Measurements from ENCODE around the gene PATL1. TPM values are rescaled to one million over a fixed set of nuclear protein-coding genes. Genes with fewer than 3 reads are reported as not detected.

Gene PATL1
- total RNA-seq (2022; extraction: Qiagen RNA extraction; ENCODE audit: low read depth), result 43.7 to 48.4 TPM (median 45.7 TPM) in 5 replicates

GRCh38 chr11:59668950-59669610 is at the start of gene PATL1:
PATL1 (minus strand) TSS chr11:59669037; CDS start chr11:59668895, 142 bp downstream.

GRCh38 chr11:59713745-59714144 is 44.9 kb upstream of the PATL1 start, which contains the start of gene OR10V1:
OR10V1 (minus strand) TSS chr11:59713845; CDS start chr11:59713845, 0 bp downstream.

GRCh38 chr11:59615637-59616395 is 53.0 kb downstream of the PATL1 start, which contains the start of gene OSBP:
OSBP (minus strand) TSS chr11:59615774; CDS start chr11:59615664, 110 bp downstream.

Other genes starting within 250 kb of the PATL1 start
- gene OR5A2, start 242.6 kb downstream of the PATL1 start, total RNA-seq (2022; extraction: Qiagen RNA extraction; ENCODE audit: low read depth), result not detected in 5 replicates
- gene OR5A1, start 232.6 kb downstream of the PATL1 start, total RNA-seq (2022; extraction: Qiagen RNA extraction; ENCODE audit: low read depth), result not detected in 5 replicates
- gene OR4D6, start 212.1 kb downstream of the PATL1 start, total RNA-seq (2022; extraction: Qiagen RNA extraction; ENCODE audit: low read depth), result not detected in 5 replicates
- gene OR4D10, start 195.7 kb downstream of the PATL1 start, total RNA-seq (2022; extraction: Qiagen RNA extraction; ENCODE audit: low read depth), result not detected in 5 replicates
- gene OR4D11, start 165.5 kb downstream of the PATL1 start, total RNA-seq (2022; extraction: Qiagen RNA extraction; ENCODE audit: low read depth), result not detected in 5 replicates
- gene OR4D9, start 157.5 kb downstream of the PATL1 start, total RNA-seq (2022; extraction: Qiagen RNA extraction; ENCODE audit: low read depth), result not detected in 5 replicates
- 26.8 to 34.3 TPM (median 29.6 TPM) in 5 replicates for gene OSBP, start 53.3 kb downstream of the PATL1 start, total RNA-seq (2022; extraction: Qiagen RNA extraction; ENCODE audit: low read depth)
- gene OR10V1, start 44.8 kb upstream of the PATL1 start, total RNA-seq (2022; extraction: Qiagen RNA extraction; ENCODE audit: low read depth), result not detected in 5 replicates
- 22.5 to 31.5 TPM (median 25.1 TPM) in 5 replicates for gene STX3, start 86.3 kb upstream of the PATL1 start, total RNA-seq (2022; extraction: Qiagen RNA extraction; ENCODE audit: low read depth)
- gene MRPL16, start 141.7 kb upstream of the PATL1 start, total RNA-seq (2022; extraction: Qiagen RNA extraction; ENCODE audit: low read depth), result 61.8 to 69.9 TPM (median 64.3 TPM) in 5 replicates
- not detected in 5 replicates for gene CBLIF, start 176.5 kb upstream of the PATL1 start, total RNA-seq (2022; extraction: Qiagen RNA extraction; ENCODE audit: low read depth)
- 0.19 to 0.57 TPM (median 0.29 TPM) in 4 of 5 replicates, not detected in the other for gene TCN1, start 197.4 kb upstream of the PATL1 start, total RNA-seq (2022; extraction: Qiagen RNA extraction; ENCODE audit: low read depth)
- gene OOSP3, start 209.7 kb upstream of the PATL1 start, total RNA-seq (2022; extraction: Qiagen RNA extraction; ENCODE audit: low read depth), result 0.17 TPM in 1 of 5 replicates, not detected in the others

Measured in A549 treated with CpdA at 1 μM for 4 hours (cell line).